Spleen (tissue), 11 donors: ENCODE results near the gene SEC24D. TPM values are rescaled to one million over a fixed set of nuclear protein-coding genes. Genes with fewer than 3 reads are reported as not detected.

Experiments
- DNase-seq: peaks from one replicate; pipeline ENCODE4 v3.0.0-alpha.2; 2020
- H3K27ac ChIP-seq, 8 donors: fragments of 200-600 bp; sonication (generic) in 7 of 8; 1 replicate in 4 of 8; 2 replicates in 4 of 8; pipeline versions ENCODE4 v1.5.0 to v1.8.0; 2016 to 2021; ENCODE audit warnings: inconsistent platforms in 4 of 8, mild to moderate bottlenecking in 4 of 8, moderate library complexity in 1 of 8
- H3K27me3 ChIP-seq, 7 donors: fragments of 200-600 bp; sonication (generic) in 6 of 7; replicated peaks in 1 of 7; 1 replicate in 4 of 7; 2 replicates in 3 of 7; pipeline versions ENCODE4 v1.5.0 to v1.8.0; 2016 to 2021; ENCODE audit warnings: inconsistent platforms in 3 of 7, mild to moderate bottlenecking in 1 of 7
- H3K36me3 ChIP-seq, 6 donors: fragments of 200-600 bp; sonication (generic) in 5 of 6; 1 replicate in 4 of 6; 2 replicates in 2 of 6; pipeline versions ENCODE4 v1.5.0 to v1.8.0; 2016 to 2021; ENCODE audit warnings: inconsistent platforms in 2 of 6
- H3K4me1 ChIP-seq, 6 donors: fragments of 200-600 bp; sonication (generic) in 5 of 6; 1 replicate in 3 of 6; 2 replicates in 3 of 6; pipeline versions ENCODE4 v1.5.0 to v1.8.0; 2016 to 2021; ENCODE audit warnings: inconsistent platforms in 3 of 6
- H3K4me3 ChIP-seq, 8 donors: fragments of 200-600 bp; sonication (generic) in 7 of 8; 1 replicate in 4 of 8; 2 replicates in 4 of 8; pipeline versions ENCODE4 v1.5.0 to v1.8.0; 2016 to 2021; ENCODE audit warnings: inconsistent platforms in 4 of 8, mild to moderate bottlenecking in 4 of 8, moderate library complexity in 2 of 8
- H3K9me3 ChIP-seq, 8 donors: fragments of 200-600 bp; sonication (generic) in 7 of 8; 1 replicate in 4 of 8; 2 replicates in 4 of 8; pipeline versions ENCODE4 v1.5.0 to v1.8.0; 2016 to 2021; ENCODE audit warnings: inconsistent platforms in 4 of 8
- CTCF ChIP-seq, 11 experiments: fragments of 200-600 bp in 7 of 11; fragments of 450-650 bp in 4 of 11; sonication (generic) in 4 of 11; IDR thresholded peaks in 8 of 11; conservative IDR thresholded peaks in 3 of 11; 1 replicate in 7 of 11; 2 replicates in 4 of 11; pipeline versions ENCODE4 v1.4.0 to v1.8.0; 2016 to 2021; ENCODE audit warnings: antibody characterized with exemption in 11 of 11, inconsistent platforms in 4 of 11, mild to moderate bottlenecking in 1 of 11
- POLR2A ChIP-seq, 3 donors: fragments of 450-650 bp; IDR thresholded peaks; one replicate each; pipeline ENCODE4 v1.5.1; 2017; ENCODE audit warnings: antibody characterized with exemption in 3 of 3, mild to moderate bottlenecking in 1 of 3
- POLR2AphosphoS5 ChIP-seq, 3 donors: sonication (generic); formaldehyde crosslinking; IDR thresholded peaks; one replicate each; pipeline ENCODE4 v1.5.1; 2017; ENCODE audit warnings: antibody characterized with exemption in 3 of 3
- WGBS, 5 donors: extraction: QIAGEN DNeasy Blood & Tissue Kit in 3 of 5; methylation state at CpG; one replicate each; pipeline versions ENCODE4 v1.1.5 to v1.1.7; 2013 to 2018; 5-methylcytosine and 5-hydroxymethylcytosine counted together
- intact Hi-C: fragments of 100-400 bp; cut with DNase I; formaldehyde crosslinking; loops from one replicate; pipeline ENCODE4 v1.15.0; 2023; ENCODE audit warnings: low total_unique reads
- polyA plus RNA-seq, 3 donors: library from polyadenylated mRNA; stranded (reverse); fragments of 200-250 nt; gene quantifications; one replicate each; pipeline ENCODE4 v1.2.1, GENCODE V29; 2013
- total RNA-seq, 7 donors: library from RNA; depleted of rRNA in 3 of 7; stranded (reverse); fragments of >200 nt in 3 of 7; fragmentation: NEBNext Ultra II Directional in 4 of 7; extraction: Animal tissue kit (Norgen Biotek cat#: 25700) in 4 of 7; gene quantifications; one replicate each; pipeline versions ENCODE4 v1.1.0 to v1.2.1, GENCODE V29; 2016 to 2021
- donor health status: healthy with polysubstance abuse.
- donor health status: DM: no; HTN: no; CAD: no; lungs with moderate emphysema.
- donor health status: DM: no; HTN: no; CAD: no.
- donor health status: Bipolar disorder and iron deficiency.
- donor health status: healthy.
- donor health status: DM: no; HTN: no; CAD: no.
- donor health status: DM: yes; HTN: yes; CAD: no.

Gene SEC24D
- total and polyA plus RNA-seq, 10 donors = 5.2 to 75.8 (median 55.2) TPM

- Histone ChIP-seq H3K27me3 (no peaks in the 10 kb centered on the region), H3K4me3 (no peak overlapping the region), H3K9me3 (no peaks in the 10 kb centered on the region), H3K36me3 (peaks cover 0 to 74% (median 31%) of the 10 kb centered on the region in 6 donors), H3K4me1 (no peaks in the 10 kb centered on the region), H3K27ac (no peak overlapping the region)
- TF ChIP-seq POLR2A (IDR thresholded peaks at IDR 0.05) (no peak), POLR2AphosphoS5 (IDR thresholded peaks at IDR 0.05) (no peak), CTCF (IDR thresholded peaks at IDR 0.05 in 8 of 11, conservative IDR thresholded peaks at IDR 0.05 in 3 of 11) (no peak)
- no peak for DNase-seq
- WGBS, 5 donors = 45 to 84% (median 77%) methylated on average over 1 of the region's 1 CpG
- intact Hi-C loops = no loop called here
Measured at GRCh38 chr4:118712872-118713271, 123.1 kb downstream of the SEC24D start.

GRCh38 chr4:118711052-118711451 is 124.9 kb downstream of the SEC24D start:
- H3K4me3 ChIP-seq = no peak overlapping the region
- H3K27me3 ChIP-seq = no peaks in the 10 kb centered on the region
- WGBS, 5 donors = 94 to 96% (median 96%) methylated on average over 2 of the region's 2 CpGs
- H3K36me3 ChIP-seq = peaks cover 0 to 89% (median 42%) of the 10 kb centered on the region in 6 donors
- intact Hi-C loops = no loop called here
- TF ChIP-seq POLR2A (IDR thresholded peaks at IDR 0.05) (no peak), CTCF (IDR thresholded peaks at IDR 0.05 in 8 of 11, conservative IDR thresholded peaks at IDR 0.05 in 3 of 11) (no peak), POLR2AphosphoS5 (IDR thresholded peaks at IDR 0.05) (no peak)
- no peak for DNase-seq
- H3K27ac ChIP-seq = no peak overlapping the region
- H3K9me3 ChIP-seq = no peaks in the 10 kb centered on the region
- no peaks in the 10 kb centered on the region for H3K4me1 ChIP-seq

- Histone ChIP-seq H3K36me3 (peaks cover 0 to 100% (median 74%) of the 10 kb centered on the region in 6 donors), H3K27me3 (no peaks in the 10 kb centered on the region), H3K4me3 (no peak overlapping the region), H3K9me3 (no peaks in the 10 kb centered on the region), H3K4me1 (no peaks in the 10 kb centered on the region), H3K27ac (no peak overlapping the region)
- no peak for TF ChIP-seq POLR2A (IDR thresholded peaks at IDR 0.05)
- no peak for TF ChIP-seq CTCF (IDR thresholded peaks at IDR 0.05 in 8 of 11, conservative IDR thresholded peaks at IDR 0.05 in 3 of 11)
- WGBS, 5 donors = 49 to 98% (median 94%) methylated on average over 2 of the region's 2 CpGs
- intact Hi-C loops = no loop called here
- no peak for DNase-seq
Measured at GRCh38 chr4:118703118-118703517, 132.8 kb downstream of the SEC24D start.

- intact Hi-C loops = loop anchor here (5.0 kb wide), 1 partner anchor 408 kb away; no protein-coding TSS in a partner anchor
- Histone ChIP-seq H3K4me1 (peaks cover 12 to 33% (median 22%) of the 10 kb centered on the region in 6 donors), H3K4me3 (peak within 1 kb of the TSS; percentile 56 to 73 (median 64)), H3K27me3 (no peaks in the 10 kb centered on the region), H3K9me3 (no peaks in the 10 kb centered on the region), H3K36me3 (peaks cover 0 to 27% (median 23%) of the 10 kb centered on the region in 6 donors), H3K27ac (peak within 1 kb of the TSS; percentile 69 to 93 (median 91))
- DNase-seq = peak; percentile 96
- TF ChIP-seq POLR2AphosphoS5 (IDR thresholded peaks at IDR 0.05) = peak; percentile 85 to 89 (median 85)
- peak in 1 of 3 donors; percentile 18 for TF ChIP-seq POLR2A (IDR thresholded peaks at IDR 0.05)
- TF ChIP-seq CTCF (IDR thresholded peaks at IDR 0.05 in 8 of 11, conservative IDR thresholded peaks at IDR 0.05 in 3 of 11) = peak in 6 of 11 experiments; percentile 30 to 49 (median 36)
- WGBS, 5 donors = 5 to 6% (median 5%) methylated on average over 41 to 42 of the region's 42 CpGs
Measured at GRCh38 chr4:118684873-118685811, 150.8 kb downstream of the SEC24D start, which contains the start of gene METTL14. TSS of gene METTL14 (plus strand) at chr4:118685392. CDS start at chr4:118685535, 143 bp downstream.
